OCI-LY3 (cell line): ENCODE measurements around the gene PBX4.
A peak's percentile ranks its signal among the peaks of the same experiment; 100 is the strongest.

Experiments
- H2AFZ ChIP-seq: fragments of 200-600, 300-600 bp; shearing (Covaris generic); 2 replicates; pipeline ENCODE4 v1.6.0; 2014; ENCODE audit warnings: antibody characterized with exemption, low read depth, low read length
- H3K27ac ChIP-seq: fragments of 200-600, 300-600 bp; sonication (generic); 2 replicates; pipeline ENCODE4 v1.5.1; 2014; ENCODE audit warnings: mild to moderate bottlenecking, low read length, moderate library complexity, mixed read lengths
- H3K27me3 ChIP-seq: fragments of 200-600, 300-600 bp; sonication (generic); 2 replicates; pipeline ENCODE4 v1.6.1; 2014; ENCODE audit warnings: low read depth, low read length, mixed read lengths
- H3K36me3 ChIP-seq: fragments of 200-600, 300-600 bp; sonication (generic); replicated peaks from 2 replicates; pipeline ENCODE3; 2014; ENCODE audit warnings: low read depth, low read length, mixed read lengths
- H3K4me1 ChIP-seq: fragments of 300-600, 200-600 bp; sonication (generic); 2 replicates; pipeline ENCODE4 v1.6.1; 2014; ENCODE audit warnings: low read length, mixed read lengths
- H3K4me2 ChIP-seq: fragments of 200-600, 300-600 bp; sonication (generic); 2 replicates; pipeline ENCODE4 v1.6.1; 2014; ENCODE audit warnings: low read length, mixed read lengths
- H3K4me3 ChIP-seq: fragments of 300-600, 200-600 bp; sonication (generic); 2 replicates; pipeline ENCODE4 v1.5.1; 2014; ENCODE audit warnings: antibody characterized with exemption, mild to moderate bottlenecking, low read length, moderate library complexity
- H3K79me2 ChIP-seq: fragments of 300-600, 200-600 bp; shearing (Covaris generic); 2 replicates; pipeline ENCODE4 v1.6.1; 2014; ENCODE audit warnings: mild to moderate bottlenecking, low read length, mixed read lengths
- H3K9ac ChIP-seq: fragments of 300-600, 200-600 bp; shearing (Covaris generic); 2 replicates; pipeline ENCODE4 v1.6.0; 2014; ENCODE audit warnings: mild to moderate bottlenecking, low read length, moderate library complexity
- H3K9me3 ChIP-seq: fragments of 200-600, 300-600 bp; shearing (Covaris generic); 2 replicates; pipeline ENCODE4 v1.6.1; 2014; ENCODE audit warnings: low read length, mixed read lengths; ENCODE audit not compliant: insufficient read depth
- H4K20me1 ChIP-seq: fragments of 200-600, 300-600 bp; sonication (generic); 2 replicates; pipeline ENCODE4 v1.6.1; 2016; ENCODE audit warnings: low read length, mixed read lengths; ENCODE audit not compliant: insufficient read depth
- CTCF ChIP-seq: fragments of 200-600, 300-600 bp; sonication (generic); IDR thresholded peaks from 2 replicates; pipeline ENCODE4 v1.5.1; 2014; ENCODE audit warnings: antibody characterized with exemption, low read length, low read depth
- EZH2phosphoT487 ChIP-seq: fragments of 200-600 bp; shearing (Covaris generic); IDR thresholded peaks from 2 replicates; pipeline ENCODE4 v1.6.1; 2018; ENCODE audit warnings: antibody characterized with exemption, mixed run types, low read depth

PBX4 gene

DNA sequence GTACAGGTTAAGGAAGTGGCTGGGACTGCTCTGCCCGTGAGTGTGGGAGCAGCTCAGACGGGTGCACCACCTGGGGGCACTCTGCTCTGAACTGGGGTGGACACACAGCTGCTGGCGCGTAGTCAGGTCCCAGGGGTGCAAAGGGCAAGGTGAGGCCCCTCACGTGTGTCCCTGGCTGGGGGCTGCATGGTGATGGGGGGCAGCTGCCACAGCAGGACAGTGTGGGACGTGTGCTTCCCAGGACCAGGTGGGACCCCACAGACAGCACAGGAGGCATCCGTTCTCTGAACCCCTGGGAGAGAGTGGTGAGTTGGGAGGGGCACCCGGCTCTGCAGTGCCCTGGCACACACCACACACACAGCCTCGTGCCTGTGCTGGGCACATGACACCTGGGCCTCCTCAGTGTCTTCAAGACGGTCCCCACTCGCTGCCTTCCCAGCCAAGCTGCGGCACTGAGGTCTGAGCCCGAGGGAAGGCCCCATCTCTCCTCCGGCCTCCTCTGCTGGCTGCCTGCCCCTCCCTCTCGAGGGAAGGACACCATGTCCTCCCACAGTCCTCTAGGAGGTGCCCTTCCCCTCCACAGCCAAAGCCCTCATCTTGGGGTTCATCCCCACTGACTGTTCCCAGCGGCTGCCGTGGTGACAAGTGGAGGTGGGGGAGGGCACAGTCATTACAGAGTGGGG is 55.7 kb downstream of the PBX4 start:
- no peaks in the 10 kb centered on the region for H3K79me2 ChIP-seq
- TF ChIP-seq CTCF (peak; percentile 17; the same call in 1 of the 2 replicates), EZH2phosphoT487 (no peak)
- no peaks in the 10 kb centered on the region for H3K9me3 ChIP-seq
- H3K4me1 ChIP-seq, result no peaks in the 10 kb centered on the region
- H2AFZ ChIP-seq, result no peak overlapping the region
- no peaks in the 10 kb centered on the region for H4K20me1 ChIP-seq
- no peak overlapping the region for H3K4me2 ChIP-seq
- no peak overlapping the region for H3K27ac ChIP-seq
- no peak overlapping the region for H3K9ac ChIP-seq
- H3K36me3 ChIP-seq, result no peaks in the 10 kb centered on the region
- no peak overlapping the region for H3K4me3 ChIP-seq
- H3K27me3 ChIP-seq, result no peaks in the 10 kb centered on the region

GRCh38 chr19:19561946-19562664 is 56.4 kb downstream of the PBX4 start:
- no peak overlapping the region for H3K4me3 ChIP-seq
- TF ChIP-seq EZH2phosphoT487 (no peak), CTCF (no peak)
- H3K4me2 ChIP-seq, result no peak overlapping the region

DNA sequence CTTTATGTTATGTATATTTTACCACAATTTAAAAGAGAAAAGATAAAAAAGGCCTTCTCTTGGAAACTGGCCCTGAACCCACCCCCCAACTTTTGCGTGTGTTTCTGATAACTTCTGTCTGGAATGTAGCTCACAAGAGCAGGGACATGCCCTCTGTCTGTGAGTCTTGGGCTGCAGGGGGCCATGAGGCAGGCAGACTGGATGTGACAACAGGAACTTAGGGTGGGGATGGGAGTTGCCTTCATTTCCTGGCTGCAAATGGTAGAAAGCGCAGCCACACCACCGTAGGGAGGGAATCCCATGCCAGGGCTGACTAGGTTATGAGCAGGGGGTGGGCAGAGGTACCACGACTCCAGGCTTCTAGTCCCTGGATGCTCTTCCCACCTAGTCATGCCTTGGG is 58.6 kb downstream of the PBX4 start:
- Histone ChIP-seq H3K9me3 (no peaks in the 10 kb centered on the region), H3K36me3 (no peaks in the 10 kb centered on the region), H3K27ac (no peak overlapping the region), H3K9ac (no peak overlapping the region), H3K4me3 (no peak overlapping the region), H3K4me2 (no peak overlapping the region), H2AFZ (no peak overlapping the region), H3K27me3 (no peaks in the 10 kb centered on the region), H4K20me1 (no peaks in the 10 kb centered on the region), H3K79me2 (no peaks in the 10 kb centered on the region), H3K4me1 (no peaks in the 10 kb centered on the region)
- TF ChIP-seq CTCF, result no peak
- no peak for TF ChIP-seq EZH2phosphoT487

More at GRCh38 chr19:19561946-19562664, 56.4 kb downstream of the PBX4 start:
- H3K36me3 ChIP-seq, result no peaks in the 10 kb centered on the region
- no peaks in the 10 kb centered on the region for H3K27me3 ChIP-seq
- no peak overlapping the region for H3K27ac ChIP-seq
- no peak overlapping the region for H2AFZ ChIP-seq
- H3K9me3 ChIP-seq, result no peaks in the 10 kb centered on the region
- H3K79me2 ChIP-seq, result no peaks in the 10 kb centered on the region
- H3K4me1 ChIP-seq, result no peaks in the 10 kb centered on the region
- H4K20me1 ChIP-seq, result no peaks in the 10 kb centered on the region
- no peak overlapping the region for H3K9ac ChIP-seq

DNA sequence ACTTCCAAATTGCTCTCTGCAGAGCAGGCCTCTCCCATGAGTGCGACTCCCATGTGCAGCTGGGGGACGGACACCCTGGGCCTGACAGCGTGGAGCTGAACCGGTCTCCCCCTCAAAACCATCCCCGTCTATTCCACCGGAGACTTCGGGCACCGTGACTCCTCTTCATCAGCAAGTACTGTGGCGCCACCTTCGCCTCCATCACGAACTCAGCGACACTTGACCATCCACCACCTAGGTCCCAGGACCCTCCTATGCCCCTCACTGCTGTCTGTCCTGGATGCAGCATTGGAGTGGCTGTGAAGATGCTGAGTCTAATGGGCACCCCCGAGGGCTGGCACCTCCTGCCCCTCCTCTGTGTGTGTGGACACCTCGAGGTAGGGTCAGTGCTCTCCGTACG is 59.9 kb downstream of the PBX4 start:
- Histone ChIP-seq H3K9me3 (no peaks in the 10 kb centered on the region), H3K79me2 (no peaks in the 10 kb centered on the region), H3K4me2 (no peak overlapping the region), H4K20me1 (no peaks in the 10 kb centered on the region), H2AFZ (no peak overlapping the region), H3K9ac (no peak overlapping the region), H3K27me3 (no peaks in the 10 kb centered on the region), H3K27ac (no peak overlapping the region), H3K36me3 (no peaks in the 10 kb centered on the region), H3K4me1 (no peaks in the 10 kb centered on the region), H3K4me3 (no peak overlapping the region)
- TF ChIP-seq CTCF, result no peak
- no peak for TF ChIP-seq EZH2phosphoT487
